DND-41 (cell line): ENCODE measurements around the gene PPARGC1A.

Experiments
- ATAC-seq: fragments of 200-7000 bp; cut with Tn5 transposase; 3 replicates; pipeline ENCODE4 v1.9.1; 2021; ENCODE audit warnings: low read depth; ENCODE audit not compliant: insufficient read depth
- DNase-seq: peaks from one replicate; pipeline ENCODE4 v3.0.0-alpha.2; 2020
- H2AFZ ChIP-seq: 2 replicates; pipeline ENCODE4 v1.6.0; 2012; ENCODE audit warnings: low read depth, low read length
- H3K27ac ChIP-seq: 2 replicates; pipeline ENCODE4 v1.5.1; 2012; ENCODE audit warnings: low read length, inconsistent platforms
- H3K27me3 ChIP-seq: fragments of 200-600 bp; sonication (generic); 2 replicates; pipeline ENCODE4 v1.6.0; 2012; ENCODE audit warnings: low read length, mild to moderate bottlenecking, inconsistent platforms; ENCODE audit not compliant: insufficient read depth, poor library complexity
- H3K36me3 ChIP-seq: 2 replicates; pipeline ENCODE4 v1.5.1; 2012; ENCODE audit warnings: low read length, inconsistent platforms; ENCODE audit not compliant: insufficient read depth
- H3K4me1 ChIP-seq: 2 replicates; pipeline ENCODE4 v1.5.1; 2012; ENCODE audit warnings: mild to moderate bottlenecking, low read length; ENCODE audit not compliant: insufficient read depth
- H3K4me2 ChIP-seq: 2 replicates; pipeline ENCODE4 v1.6.0; 2012; ENCODE audit warnings: mild to moderate bottlenecking, moderate library complexity, low read length, inconsistent platforms; ENCODE audit not compliant: insufficient read depth
- H3K4me3 ChIP-seq, 2 experiments: fragments of 200-600 bp in 1 of 2; shearing (Covaris generic) in 1 of 2; 2 replicates each; pipeline ENCODE4 v1.5.1; 2012 to 2016; ENCODE audit warnings: inconsistent platforms in 2 of 2, low read length in 2 of 2, mild to moderate bottlenecking in 2 of 2, low read depth in 1 of 2, moderate library complexity in 1 of 2
- H3K79me2 ChIP-seq: 2 replicates; pipeline ENCODE4 v1.6.0; 2012; ENCODE audit warnings: low read length, inconsistent platforms; ENCODE audit not compliant: insufficient read depth
- H3K9ac ChIP-seq: 2 replicates; pipeline ENCODE4 v1.6.0; 2012; ENCODE audit warnings: low read depth, mild to moderate bottlenecking, inconsistent platforms, low read length, moderate library complexity
- H3K9me3 ChIP-seq: 2 replicates; pipeline ENCODE4 v1.5.1; 2012; ENCODE audit warnings: low read length, moderate library complexity, mild to moderate bottlenecking, inconsistent platforms; ENCODE audit not compliant: insufficient read depth, severe bottlenecking
- H4K20me1 ChIP-seq: 2 replicates; pipeline ENCODE4 v1.6.0; 2012; ENCODE audit warnings: low read length; ENCODE audit not compliant: insufficient read depth
- EZH2 ChIP-seq: IDR thresholded peaks from 3 replicates; pipeline ENCODE4 v1.6.1; 2012; ENCODE audit warnings: borderline replicate concordance, low read depth, mild to moderate bottlenecking, moderate library complexity, low read length, inconsistent platforms; ENCODE audit not compliant: severe bottlenecking
- TF ChIP-seq, protein P1 (sequence below): IDR thresholded peaks from 2 replicates; pipeline ENCODE4 v1.5.1; 2012; ENCODE audit warnings: borderline replicate concordance, low read length, moderate library complexity, mild to moderate bottlenecking; ENCODE audit not compliant: poor library complexity, severe bottlenecking; ENCODE audit errors: extremely low read depth

PPARGC1A gene

DNA sequence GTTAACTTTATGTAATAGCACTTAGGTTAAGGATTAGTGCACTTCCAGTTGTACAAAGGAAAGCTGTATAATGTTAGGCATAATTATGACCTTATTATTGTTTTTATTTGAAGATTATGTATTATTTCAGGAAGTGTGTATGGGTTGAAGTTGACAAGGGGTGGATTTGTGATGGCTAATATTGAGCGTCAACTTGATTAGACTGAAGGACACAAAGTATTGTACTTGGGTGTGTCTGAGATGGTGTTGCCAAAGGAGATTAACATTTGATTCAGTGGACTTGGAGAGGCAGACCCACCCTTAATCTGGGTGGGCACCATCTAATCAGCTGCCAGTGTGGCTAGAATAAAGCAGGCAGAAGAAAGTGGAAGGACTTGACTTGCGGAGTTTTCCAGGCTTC is 127.3 kb downstream of the PPARGC1A start:
- H3K27me3 ChIP-seq, result no peaks in the 10 kb centered on the region
- H4K20me1 ChIP-seq, result no peaks in the 10 kb centered on the region
- no peaks in the 10 kb centered on the region for H3K79me2 ChIP-seq
- H3K36me3 ChIP-seq, result no peaks in the 10 kb centered on the region
- no peak overlapping the region for H3K4me3 ChIP-seq
- no peak overlapping the region for H2AFZ ChIP-seq
- no peak overlapping the region for H3K4me2 ChIP-seq
- no peak overlapping the region for H3K27ac ChIP-seq
- DNase-seq (no peak), ATAC-seq (no peak)
- H3K9ac ChIP-seq, result no peak overlapping the region
- no peaks in the 10 kb centered on the region for H3K4me1 ChIP-seq
- no peak for TF ChIP-seq EZH2
- TF ChIP-seq, protein P1, sequence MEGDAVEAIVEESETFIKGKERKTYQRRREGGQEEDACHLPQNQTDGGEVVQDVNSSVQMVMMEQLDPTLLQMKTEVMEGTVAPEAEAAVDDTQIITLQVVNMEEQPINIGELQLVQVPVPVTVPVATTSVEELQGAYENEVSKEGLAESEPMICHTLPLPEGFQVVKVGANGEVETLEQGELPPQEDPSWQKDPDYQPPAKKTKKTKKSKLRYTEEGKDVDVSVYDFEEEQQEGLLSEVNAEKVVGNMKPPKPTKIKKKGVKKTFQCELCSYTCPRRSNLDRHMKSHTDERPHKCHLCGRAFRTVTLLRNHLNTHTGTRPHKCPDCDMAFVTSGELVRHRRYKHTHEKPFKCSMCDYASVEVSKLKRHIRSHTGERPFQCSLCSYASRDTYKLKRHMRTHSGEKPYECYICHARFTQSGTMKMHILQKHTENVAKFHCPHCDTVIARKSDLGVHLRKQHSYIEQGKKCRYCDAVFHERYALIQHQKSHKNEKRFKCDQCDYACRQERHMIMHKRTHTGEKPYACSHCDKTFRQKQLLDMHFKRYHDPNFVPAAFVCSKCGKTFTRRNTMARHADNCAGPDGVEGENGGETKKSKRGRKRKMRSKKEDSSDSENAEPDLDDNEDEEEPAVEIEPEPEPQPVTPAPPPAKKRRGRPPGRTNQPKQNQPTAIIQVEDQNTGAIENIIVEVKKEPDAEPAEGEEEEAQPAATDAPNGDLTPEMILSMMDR, result no peak
- H3K9me3 ChIP-seq, result no peaks in the 10 kb centered on the region

DNA sequence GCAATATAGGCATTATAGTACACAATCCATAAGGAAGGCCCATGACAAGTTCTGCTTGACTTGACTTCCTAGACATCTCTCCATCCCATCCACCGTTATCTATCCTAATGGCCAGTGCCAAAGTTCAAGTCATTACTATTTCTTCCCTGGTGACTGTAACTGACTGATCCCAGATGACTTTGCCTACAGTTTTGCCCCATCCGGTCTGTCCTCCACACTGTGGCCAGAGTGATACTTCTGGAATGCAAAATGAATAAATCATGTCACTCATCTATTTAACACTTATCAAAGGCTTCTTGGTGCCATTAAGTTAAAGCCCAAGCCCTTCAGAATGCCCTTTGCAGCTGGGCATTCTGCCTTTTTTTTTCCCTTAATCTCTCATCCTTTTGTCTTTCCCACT is 130.8 kb downstream of the PPARGC1A start:
- TF ChIP-seq, protein P1, result no peak
- no peak for TF ChIP-seq EZH2
- Histone ChIP-seq H3K9me3 (no peaks in the 10 kb centered on the region), H4K20me1 (no peaks in the 10 kb centered on the region), H2AFZ (no peak overlapping the region), H3K36me3 (no peaks in the 10 kb centered on the region), H3K9ac (no peak overlapping the region), H3K27ac (no peak overlapping the region), H3K4me1 (no peaks in the 10 kb centered on the region), H3K4me3 (no peak overlapping the region), H3K27me3 (no peaks in the 10 kb centered on the region), H3K79me2 (no peaks in the 10 kb centered on the region), H3K4me2 (no peak overlapping the region)
- ATAC-seq, result no peak
- DNase-seq, result no peak

DNA sequence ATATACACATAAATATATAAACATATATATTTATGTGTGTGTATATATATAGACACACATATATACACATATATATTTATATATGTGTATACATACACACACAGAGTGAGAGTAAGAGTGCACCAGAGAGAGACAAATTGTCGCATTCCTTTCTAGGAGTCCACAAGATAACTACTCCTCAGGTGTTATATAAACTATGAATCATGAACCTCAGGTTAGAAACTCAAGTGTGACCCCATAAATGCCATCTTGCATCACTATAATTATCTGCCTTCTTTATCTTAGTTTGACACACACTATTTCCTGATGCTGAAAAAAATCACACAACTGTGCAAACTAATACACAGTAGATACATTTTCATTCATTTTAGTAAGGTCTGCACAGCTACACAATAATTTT is 135.2 kb downstream of the PPARGC1A start:
- no peak for ATAC-seq

DNA sequence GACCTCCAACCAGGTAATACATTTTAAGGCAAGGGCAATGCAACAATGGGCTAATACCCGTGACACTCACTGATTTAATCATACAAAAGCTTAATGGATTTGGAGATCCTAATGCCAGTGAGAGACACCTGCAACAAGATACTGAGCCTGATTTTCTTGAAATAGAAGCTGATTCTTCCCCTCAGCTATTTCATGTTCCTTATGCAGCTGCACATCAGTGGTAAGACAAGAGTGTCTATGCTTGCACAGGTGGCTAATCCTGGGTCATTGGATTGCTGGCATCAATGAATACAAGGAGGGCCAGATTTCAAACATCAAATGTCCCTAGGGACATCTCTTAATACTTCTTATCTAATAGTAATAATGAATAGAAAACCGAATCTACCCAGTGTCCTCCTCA is 139.7 kb downstream of the PPARGC1A start:
- H3K4me3 ChIP-seq, result no peak overlapping the region
- DNase-seq (no peak), ATAC-seq (no peak)
- no peak overlapping the region for H3K9ac ChIP-seq
- no peaks in the 10 kb centered on the region for H3K9me3 ChIP-seq
- H3K27me3 ChIP-seq, result no peaks in the 10 kb centered on the region
- no peak for TF ChIP-seq EZH2
- TF ChIP-seq, protein P1, result no peak
- no peaks in the 10 kb centered on the region for H4K20me1 ChIP-seq
- H3K27ac ChIP-seq, result no peak overlapping the region
- H3K4me2 ChIP-seq, result no peak overlapping the region
- H3K36me3 ChIP-seq, result no peaks in the 10 kb centered on the region
- H3K4me1 ChIP-seq, result no peaks in the 10 kb centered on the region
- H2AFZ ChIP-seq, result no peak overlapping the region
- no peaks in the 10 kb centered on the region for H3K79me2 ChIP-seq

More for the DNA sequence above, 135.2 kb downstream of the PPARGC1A start:
- no peak for TF ChIP-seq EZH2
- TF ChIP-seq, protein P1, result no peak
- H3K4me3 ChIP-seq, result no peak overlapping the region
- no peaks in the 10 kb centered on the region for H3K27me3 ChIP-seq
- no peak overlapping the region for H3K9ac ChIP-seq
- H3K36me3 ChIP-seq, result no peaks in the 10 kb centered on the region
- H3K4me2 ChIP-seq, result no peak overlapping the region
- no peaks in the 10 kb centered on the region for H4K20me1 ChIP-seq
- DNase-seq, result no peak
- no peak overlapping the region for H3K27ac ChIP-seq
- H3K9me3 ChIP-seq, result no peaks in the 10 kb centered on the region
- H3K4me1 ChIP-seq, result no peaks in the 10 kb centered on the region
- no peak overlapping the region for H2AFZ ChIP-seq
- no peaks in the 10 kb centered on the region for H3K79me2 ChIP-seq
